K562 (cell line): ENCODE results near the gene SLC5A5.

Experiments used
- KAT8 ChIP-seq: fragments of 450-650 bp; IDR thresholded peaks from 2 replicates; pipeline ENCODE4 v1.6.1; 2016; ENCODE audit warnings: low read depth, mild to moderate bottlenecking
- STAG1 ChIP-seq: sonication (generic); formaldehyde crosslinking; IDR thresholded peaks from 2 replicates; pipeline ENCODE4 v1.5.0; 2020; ENCODE audit warnings: missing genetic modification reagents, borderline replicate concordance
- ZNF121 ChIP-seq: sonication (generic); formaldehyde crosslinking; conservative IDR thresholded peaks from 2 replicates; pipeline ENCODE4 v1.8.0; 2022; ENCODE audit warnings: missing genetic modification reagents

DNA sequence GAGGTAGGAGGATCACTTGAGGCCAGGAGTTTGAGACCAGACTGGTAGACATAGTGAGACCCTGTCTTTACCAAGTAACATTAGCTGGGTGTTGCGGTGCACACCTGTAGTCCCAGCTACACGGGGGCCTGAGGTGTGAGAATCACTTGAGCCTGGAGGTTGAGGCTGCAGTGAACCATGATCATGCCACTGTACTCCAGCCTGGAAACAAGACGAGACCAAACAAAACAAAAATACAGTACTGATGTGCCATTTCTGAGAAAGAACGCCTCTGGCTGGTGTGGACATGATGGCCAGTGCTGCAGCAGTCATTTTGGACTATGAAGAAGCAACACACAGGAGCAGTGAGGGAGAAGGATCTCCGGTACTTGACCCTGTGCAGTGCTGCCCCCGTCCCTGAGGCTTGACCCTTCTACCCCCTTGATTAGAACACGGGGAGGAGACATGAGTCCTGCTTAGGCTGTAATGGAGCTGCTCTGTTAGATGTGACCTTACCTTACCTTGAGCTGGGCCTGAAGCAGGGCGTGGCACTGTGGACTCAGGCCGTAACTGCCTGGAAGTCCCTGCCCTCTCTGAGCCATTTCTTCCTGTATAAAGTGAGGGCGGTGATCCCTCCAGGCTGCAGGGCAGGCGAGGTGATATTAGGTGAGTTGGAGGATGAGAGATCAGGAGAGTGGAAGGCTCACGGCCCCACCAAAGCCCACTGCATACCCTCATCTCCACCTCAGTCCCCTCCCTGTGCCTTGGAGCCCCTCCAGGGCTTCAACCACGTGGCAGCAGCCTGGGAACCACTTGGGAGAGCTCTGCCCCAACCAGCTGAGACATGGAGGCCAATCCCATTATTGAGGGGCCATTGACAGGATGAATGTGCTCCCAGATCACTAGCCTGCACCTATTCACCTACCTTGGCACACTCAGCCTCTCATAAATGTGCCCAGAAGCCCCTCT is 6.1 kb upstream of the SLC5A5 start:
- no peak for TF ChIP-seq ZNF121
- no peak for TF ChIP-seq STAG1 (CRISPR knock-in tag)
- no peak for TF ChIP-seq KAT8
